HPDE6-E6E7 (cell line): Measurements from ENCODE around the gene ADAMTS2.

ENCODE experiments used
- DNase-seq: peaks from one replicate; pipeline ENCODE4 v3.0.0; 2011; ENCODE audit warnings: missing footprints; ENCODE audit errors: extremely low spot score

The ADAMTS2 gene

DNA sequence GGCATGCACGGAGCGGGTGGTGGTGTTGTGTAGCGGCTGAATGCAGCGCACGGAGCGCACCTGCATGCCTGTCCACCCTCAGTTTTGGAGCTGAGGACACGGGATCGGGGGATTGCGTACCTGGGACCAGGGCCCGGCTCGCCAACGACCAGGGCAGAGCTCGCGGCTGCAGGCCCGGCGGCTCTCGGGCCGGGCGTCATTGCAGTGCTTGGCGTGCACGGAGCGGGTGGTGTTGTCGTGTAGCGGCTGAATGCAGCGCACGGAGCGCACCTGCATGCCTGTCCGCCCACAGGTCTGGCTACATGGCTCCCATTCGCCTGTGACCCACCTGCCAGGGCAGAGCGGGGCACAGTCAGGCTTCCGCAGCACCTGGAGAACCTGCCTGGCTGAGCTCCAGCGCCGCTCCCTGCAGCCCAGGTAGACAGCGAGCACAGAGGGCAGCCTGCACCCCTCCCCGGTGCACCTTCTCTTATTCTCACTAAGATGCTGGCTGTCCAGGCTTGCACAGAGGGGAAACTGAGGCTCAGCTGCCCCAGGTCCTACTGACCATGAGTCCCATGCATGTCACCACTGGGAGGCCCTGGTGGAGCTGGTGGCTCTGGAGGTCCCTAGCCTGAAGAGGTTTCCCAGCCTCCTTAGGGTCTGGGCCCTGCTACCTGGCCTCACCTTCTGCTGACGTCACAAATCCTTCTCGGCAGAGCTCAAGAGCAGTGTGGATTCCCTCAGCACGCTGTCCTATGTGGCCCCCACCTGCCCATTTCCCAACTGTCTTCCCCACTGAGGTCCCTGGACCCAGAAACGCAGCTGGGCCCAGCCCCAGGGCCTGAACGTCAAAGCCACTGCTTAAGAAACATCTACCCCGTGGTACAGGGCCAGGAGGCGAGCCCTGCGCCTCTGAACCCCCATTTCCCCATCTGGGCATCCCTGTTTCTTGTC lies 220.1 kb downstream of the ADAMTS2 start:
- no peak for DNase-seq

DNA sequence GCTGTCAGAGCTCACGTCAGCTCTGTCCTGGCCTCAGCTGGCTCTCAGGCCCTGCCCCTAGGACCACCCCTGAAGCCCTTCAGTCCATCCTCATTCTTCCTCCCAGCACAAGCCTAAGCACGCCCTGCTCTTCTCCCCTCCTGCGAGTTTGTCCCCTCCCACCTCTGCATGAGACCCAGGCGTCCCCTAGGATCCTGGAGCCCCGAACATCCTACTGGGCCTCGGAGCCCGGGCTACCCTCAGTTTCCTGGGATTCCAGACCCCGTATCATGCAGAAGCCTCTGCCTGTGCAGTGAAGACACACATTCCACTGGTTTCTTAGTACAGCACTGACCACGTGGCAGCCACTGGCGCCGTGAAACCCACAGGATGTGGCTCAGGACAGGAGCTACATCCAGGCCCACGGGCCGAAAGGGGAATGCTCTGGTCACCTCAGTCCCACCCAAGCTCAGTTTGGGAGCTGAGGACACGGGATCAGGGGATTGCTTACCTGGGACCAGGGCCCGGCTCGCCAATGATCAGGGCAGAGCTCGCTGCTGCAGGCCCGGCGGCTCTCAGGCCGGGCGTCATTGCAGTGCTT lies 220.9 kb downstream of the ADAMTS2 start:
- no peak for DNase-seq

DNA sequence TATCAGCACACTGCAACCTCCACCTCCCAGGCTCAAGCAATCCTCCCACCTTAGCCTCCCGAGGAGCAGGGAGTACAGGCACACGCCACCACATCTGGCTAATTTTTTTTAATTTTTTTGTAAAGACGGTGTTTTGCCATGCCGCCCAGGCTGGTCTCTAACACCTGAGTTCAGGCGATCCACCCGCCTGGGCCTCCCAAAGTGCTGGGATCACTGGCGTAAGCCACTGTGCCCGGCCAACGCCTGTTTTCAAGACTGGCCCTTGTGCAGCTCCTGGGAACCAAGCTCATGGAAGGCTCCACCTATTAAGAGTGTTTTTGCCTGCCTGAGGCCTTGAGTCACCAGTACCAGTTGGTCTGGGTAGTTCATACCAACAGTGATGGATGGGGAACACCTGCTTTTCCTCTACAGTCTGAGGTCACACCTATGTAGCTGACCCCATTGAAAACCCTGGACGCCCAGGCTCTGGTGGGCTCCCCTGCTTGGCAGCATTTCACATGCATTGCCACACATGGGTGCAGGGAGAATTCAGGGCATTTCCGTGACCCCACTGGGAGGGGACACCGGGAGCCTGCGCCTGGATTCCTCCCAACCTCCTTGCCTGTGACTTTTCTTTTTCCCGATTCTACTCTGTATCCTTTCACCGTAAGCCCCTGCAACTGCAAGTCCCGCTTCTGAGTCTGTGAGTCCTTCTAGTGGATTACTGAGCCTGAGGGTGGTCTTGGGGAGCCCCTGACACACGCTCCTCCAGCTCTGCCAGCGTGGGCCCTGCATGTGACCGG lies 221.6 kb downstream of the ADAMTS2 start:
- DNase-seq = no peak

DNA sequence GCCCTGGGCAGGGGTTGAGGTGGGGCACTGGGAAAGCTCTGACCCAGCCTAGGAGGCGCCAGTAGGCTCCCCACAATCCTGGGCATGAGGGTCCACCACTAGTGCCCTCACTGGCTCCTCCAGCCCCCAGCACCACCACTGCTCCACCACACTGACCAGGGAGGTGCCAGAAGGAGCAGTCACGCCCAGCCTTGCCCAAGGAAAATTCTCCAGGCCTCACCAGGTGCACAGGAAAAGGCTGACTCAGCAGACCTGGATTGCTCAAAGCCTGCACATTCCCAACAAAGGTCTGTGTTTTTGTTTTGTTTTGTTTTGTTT lies 222.2 kb downstream of the ADAMTS2 start:
- no peak for DNase-seq

DNA sequence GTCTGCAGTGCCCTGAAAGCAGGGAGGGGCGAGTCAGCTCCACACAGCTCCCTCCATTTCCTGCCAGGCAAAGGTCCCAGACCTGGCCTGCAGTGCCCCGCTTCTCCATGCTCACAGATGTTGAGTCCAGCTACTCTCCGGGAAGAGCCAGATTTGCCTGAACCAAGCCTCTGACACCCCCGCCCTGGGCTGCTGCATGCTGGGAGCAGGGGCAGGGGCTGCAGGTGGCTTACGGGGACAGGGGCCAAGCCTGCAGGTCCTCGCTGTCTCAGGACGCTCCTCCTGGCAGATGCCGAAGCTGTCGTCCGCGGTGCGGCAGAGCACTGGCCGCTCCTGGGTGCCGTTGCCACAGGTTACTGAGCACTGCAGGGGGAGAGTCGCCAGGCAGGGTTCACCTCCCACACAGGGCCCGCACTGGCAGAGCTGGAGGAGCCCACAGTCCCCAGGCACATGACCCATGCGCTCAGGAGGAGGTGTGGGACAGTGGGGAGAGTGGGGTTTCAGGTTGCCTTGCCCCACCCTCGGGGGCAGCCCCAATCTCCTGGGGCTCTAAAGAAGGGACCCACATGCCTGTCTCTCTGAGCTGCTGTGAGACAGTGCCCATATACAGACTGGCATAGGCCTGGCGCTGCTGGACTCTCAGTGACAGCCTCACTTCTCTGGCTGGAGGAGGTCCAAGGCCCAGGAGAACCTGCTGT lies 222.7 kb downstream of the ADAMTS2 start:
- no peak for DNase-seq

DNA sequence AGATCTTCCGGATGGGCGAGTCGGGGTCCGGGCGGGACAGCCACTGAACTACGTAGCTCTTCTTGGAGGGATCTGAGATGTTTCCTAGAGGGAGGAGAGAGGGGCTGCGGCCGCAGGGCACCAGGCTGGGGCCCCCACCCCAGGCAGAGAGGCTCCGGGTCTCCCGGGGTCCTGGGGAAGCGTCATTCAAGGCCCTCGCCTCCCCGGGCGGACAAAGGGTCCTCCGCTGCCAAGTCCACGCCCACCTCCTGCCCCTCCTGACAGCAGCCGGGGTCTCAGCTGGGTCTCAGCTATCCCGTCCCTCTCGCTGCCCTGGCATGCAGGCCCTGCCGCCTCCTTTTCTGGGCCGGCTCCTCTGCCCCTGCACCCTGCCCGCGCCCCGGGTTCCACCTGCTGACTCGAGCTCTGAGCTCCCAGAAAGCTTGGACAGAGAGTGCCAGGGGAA lies 223.6 kb downstream of the ADAMTS2 start:
- no peak for DNase-seq

DNA sequence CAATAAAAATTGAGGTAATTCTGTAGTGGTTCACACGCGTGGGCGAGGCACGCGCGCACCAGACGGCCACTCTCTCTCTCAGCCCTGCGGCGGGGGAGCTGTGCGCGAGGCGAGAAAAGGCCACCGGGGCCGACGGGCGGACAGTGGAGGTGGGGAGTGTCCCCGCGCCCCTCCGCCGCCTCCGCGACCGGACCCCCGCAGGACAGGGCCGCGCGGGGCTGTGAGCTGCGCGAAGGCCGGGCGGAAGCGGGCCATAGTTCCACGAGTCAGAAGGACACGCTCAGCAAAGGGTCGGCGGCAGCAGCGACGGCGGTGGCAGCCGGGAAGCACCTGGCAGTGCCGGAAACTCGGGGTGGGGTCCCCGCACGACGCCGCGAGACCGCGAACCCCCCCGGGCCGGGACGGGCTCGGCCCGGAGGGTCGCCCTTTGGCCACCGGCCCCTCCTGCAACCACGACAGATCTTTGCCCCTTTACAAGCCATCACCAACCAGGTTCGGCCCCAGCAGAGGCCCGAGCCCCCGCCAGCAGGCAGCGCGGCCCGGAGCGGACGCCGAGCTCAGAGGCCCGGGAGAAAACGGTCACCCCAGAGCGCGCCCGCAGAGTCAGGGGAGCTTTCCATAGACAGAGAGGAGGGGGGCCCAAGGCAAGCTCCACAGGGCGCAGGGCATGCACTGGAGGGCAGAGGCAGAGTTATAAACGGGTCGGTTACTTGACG lies 224.2 kb downstream of the ADAMTS2 start:
- no peak for DNase-seq

DNA sequence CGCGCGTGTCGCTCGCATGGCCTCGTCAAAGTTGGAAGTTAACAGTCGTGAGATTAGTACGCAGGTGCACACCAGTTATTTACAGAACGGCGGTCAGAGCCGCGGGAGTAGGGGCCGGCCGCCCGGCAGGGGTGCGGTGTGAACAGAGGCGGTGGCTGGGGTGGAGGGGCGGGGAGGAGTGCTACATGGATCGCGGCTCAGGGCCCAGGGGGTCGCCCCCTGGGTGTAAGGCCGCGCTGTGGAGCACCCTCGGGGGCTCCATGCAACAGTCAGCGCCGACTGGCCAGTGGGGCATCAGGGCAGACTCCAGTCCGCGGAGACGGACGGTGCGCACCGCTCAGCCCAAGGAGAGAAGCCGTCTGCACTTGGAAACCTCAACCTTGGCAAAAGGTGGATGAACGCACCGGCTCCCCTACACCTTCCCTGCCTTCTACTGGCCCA lies 224.8 kb downstream of the ADAMTS2 start:
- DNase-seq = no peak

DNA sequence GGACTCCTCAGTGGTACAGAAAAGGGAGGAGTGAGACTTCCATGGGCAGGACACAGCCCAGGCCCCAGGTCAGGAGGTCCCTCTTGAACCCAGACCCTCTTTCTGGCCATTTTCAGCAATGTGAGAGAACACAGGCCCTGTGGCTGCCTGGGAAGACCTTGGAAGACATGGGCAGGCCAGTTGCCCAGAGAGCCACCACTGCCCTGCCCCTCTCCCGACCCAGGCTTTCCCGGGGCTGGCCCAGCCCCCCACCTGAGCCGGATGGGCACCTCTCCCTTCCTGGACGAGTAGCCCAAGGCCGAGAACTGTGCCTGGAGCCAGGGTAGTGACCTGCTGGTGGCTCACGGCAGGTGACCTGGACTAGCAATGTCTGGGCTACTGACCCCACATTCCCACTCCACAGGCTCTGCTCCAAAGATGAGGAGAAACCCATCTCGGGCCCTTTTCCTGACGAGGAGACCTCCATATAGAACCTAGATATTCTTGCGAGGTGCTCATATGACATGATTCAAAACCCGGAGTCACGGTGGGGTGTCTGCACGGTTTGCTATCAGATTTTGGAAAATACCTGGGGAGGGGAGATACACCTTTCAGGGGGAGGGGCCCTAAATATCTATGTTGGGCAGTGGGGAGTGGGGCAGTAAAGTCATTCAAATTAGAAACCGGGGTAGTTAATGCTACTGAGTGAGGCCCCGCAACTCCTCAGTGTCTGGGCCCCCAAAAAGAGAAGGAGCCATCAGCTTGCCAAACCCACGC lies 225.7 kb downstream of the ADAMTS2 start:
- no peak for DNase-seq

DNA sequence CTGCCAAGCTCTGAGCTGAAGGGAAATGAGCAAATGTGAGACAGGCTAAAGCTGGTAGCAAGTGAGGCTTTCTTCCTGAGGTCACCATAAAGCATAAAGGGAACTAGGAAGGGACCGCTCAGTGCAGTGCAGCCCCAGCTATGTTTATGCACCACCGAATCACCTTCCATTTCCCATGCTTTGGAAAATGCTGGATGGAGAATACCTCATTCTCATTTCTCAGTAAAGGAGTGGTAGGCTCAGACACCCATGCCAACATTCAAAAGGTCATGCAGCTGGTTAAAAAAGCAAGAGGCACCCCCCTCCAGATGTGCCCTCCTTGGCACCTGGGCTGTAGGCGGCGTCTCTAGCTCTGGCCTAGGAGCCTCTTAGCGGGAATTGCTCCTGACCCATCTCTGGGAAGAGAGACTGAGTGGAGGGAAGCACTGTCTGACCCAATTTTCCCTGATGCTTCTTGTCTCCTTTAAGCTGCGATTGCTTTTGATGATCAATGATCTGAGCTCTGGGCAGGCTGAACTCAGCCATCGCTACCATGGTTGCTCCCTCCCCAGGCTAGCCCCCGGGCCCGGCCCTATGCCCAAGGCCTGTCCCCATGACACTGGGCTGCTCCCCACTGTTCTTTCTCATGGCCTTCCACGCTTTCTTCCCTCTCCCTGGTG lies 226.4 kb downstream of the ADAMTS2 start:
- no peak for DNase-seq

DNA sequence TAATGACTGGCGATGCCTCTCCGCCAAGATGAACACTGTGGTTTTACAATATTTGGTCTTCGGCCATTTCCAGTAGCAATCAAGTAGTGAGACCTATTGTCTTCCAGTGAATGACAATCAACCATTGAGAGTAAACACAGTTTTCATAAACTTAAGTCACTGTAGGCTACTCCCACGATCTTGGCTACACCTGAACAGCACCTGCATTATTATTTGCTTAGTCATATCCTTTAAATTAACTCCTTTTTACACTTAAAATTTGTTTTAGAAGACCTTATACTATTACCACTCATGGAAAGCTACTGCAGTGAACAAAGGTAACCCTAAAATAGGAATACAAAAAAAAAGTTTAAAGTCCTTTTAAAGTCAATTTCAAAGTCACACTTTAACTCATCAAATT lies 226.9 kb downstream of the ADAMTS2 start:
- DNase-seq = no peak

DNA sequence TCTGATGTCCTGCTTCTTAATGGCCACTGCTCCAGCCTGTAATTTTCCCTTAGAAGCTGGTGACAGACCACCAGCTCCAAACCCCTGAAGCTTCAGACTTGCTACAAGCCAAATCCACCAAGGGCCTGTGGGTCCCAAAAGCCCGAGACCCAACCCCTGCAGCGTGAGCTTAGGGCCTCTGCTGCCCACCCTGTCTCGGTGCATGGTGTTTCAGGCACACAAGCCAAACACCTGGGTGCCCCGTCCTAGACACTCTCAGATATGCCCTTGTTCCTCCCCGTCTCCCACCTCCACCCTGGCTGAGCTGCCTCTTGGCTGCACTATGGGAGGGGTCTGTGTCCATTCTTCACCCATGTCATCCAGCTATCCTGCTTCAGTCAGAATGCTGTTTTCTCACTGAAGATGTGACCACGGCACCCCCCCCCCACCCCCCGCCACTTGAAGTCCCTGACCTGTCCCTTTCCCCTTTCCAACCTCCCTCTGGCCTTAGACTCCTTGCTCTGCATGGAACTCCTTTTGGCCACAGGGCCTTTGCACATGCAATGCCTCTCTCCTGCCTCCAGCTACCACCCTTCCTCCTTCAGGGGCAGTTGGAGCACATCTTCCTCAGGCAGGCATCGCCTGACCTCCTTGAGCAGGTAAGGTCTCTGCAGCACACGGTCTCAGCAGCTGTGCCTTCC lies 229.3 kb downstream of the ADAMTS2 start:
- no peak for DNase-seq

DNA sequence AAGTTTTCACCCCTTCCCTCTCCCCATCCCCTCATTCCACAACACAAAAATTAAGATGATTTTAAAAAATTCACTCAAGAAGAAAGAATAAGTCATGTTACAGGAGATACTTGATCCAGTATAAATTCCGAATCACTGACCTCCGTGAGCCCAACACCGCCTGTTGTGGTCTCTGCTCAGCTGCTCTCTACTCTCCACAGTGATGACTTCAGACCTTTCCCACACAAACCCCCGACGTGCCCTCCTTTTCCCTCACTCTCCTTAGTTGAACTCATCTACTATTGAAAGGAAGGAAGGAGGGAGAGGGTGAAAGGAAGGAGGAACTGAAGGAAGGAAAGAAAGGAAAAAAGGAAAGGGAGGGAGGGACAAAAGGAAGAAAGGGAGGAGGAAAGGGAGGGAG lies 230.0 kb downstream of the ADAMTS2 start:
- DNase-seq = no peak

DNA sequence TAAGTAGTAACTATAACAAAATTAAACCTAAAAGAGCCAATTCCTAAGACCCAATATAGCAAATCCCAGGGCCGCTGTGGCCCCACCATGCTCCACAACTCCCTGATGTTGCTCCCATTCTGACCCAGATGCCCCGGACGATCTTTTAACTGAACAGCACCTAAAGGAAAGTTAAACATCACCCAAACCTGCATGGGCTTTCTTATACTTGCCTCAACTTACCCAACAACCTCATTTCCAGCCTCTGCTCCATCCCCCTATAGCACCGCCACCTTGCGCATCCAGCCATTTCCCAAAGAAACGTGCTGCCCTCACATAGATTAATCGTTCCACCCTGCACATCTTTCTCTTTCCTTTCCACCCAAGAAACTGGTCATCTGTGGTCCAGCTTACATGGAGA lies 230.5 kb downstream of the ADAMTS2 start:
- DNase-seq = no peak

DNA sequence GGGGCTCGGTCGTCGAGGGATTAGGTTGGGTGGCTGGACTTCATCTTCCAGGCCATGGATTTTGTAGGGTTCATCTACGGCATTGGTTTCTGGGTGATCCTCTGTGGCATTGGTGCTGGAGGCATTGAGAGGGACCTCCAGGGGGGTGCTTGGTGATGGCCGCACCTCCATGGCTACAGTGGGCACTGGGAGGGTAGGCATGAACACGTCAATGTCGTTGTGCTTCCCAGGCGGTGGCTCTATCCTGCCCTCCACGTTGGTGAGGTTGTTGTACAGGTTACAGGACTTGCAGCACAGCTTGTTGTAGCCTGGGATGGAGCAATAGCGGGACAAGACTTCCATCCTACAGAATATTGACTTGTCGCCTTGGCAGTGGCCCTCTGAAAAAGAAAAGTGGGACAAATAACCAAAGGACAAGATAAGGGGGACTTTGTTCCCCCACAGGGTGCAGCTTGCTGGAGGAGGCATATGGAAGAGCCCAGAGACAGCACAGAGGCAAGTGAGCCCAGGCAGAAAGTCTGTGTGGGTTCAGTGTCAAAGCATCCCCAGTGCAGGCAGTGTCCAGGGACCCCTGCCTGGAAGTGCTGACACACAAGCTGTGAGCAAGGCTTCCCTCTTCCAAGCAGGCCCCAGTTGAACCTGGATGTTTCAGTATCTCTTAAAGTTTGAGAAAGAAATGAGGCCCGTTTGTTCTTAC lies 231.2 kb downstream of the ADAMTS2 start:
- no peak for DNase-seq

DNA sequence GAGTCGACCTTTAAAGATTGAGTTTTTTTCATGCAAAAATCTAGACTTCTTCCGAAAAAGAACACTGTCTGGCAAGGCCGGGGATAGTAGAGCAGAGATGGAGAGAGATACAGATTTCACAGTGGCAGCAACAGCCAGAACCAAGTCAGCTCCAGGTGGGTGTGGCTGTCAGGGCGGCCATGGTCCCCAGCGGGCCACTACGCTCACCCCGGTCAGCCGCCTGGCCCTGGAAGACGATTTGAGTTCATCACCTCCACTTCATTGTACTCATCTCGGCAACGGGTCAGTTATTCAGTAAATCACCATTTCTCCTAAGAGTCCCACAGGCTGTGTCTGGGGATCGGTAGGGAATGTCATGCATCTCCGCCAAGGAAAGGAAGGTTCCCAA lies 232.1 kb downstream of the ADAMTS2 start:
- DNase-seq = no peak

DNA sequence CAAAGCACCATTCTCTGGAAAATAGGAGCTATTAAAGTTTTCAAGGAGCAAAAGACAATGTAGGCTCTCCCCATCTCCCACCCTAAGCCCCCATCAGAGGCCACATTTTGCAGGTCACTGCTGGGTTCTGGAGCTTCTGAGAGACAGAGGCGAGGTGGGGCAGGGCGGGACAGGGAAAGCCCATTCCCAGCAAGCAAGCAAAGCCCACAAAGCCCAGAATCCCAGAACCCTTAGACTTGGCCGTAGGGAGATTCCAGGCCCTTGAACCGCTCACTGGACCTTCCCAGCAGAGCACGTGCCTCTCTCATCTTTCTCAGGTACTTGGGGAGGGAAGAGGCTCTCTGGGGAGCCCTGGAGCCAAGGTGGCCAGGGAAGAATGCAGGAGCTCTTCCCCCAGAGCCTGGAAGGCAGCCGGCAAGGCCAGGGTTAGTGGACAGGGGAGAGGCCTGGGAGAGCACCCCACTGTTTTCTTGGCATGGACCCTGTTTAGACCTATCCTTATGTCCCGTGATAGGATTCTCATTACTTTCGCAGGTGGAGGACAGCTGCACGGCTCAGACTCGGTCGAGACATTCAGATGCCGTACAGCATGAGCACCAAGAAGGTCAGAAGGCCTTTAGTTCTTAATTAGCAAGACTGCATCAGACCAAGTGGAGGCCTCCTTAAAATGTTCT lies 232.7 kb downstream of the ADAMTS2 start:
- no peak for DNase-seq
